Measurements from ENCODE around the gene FARP1.

The FARP1 gene

DNA sequence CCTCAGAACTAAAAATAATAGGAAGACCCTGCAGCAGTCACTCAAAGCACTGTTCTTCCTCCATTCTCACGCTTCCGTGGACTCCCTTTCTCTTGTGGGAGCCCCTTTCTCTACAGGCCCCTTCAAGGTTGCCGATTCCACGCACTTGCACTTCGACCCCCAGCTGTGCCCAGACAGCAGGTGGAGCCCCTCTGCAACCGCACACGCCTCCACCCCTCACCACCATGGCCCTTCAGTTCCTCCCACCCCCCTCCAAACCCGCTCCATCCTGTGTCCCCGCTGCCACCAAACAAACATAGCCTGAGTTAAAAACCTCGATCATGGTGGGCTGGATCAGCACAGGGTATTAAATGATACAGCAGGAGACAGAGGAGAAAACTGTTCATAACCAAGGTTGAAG is 331.4 kb downstream of the FARP1 start:
- no peak for DNase-seq

DNA sequence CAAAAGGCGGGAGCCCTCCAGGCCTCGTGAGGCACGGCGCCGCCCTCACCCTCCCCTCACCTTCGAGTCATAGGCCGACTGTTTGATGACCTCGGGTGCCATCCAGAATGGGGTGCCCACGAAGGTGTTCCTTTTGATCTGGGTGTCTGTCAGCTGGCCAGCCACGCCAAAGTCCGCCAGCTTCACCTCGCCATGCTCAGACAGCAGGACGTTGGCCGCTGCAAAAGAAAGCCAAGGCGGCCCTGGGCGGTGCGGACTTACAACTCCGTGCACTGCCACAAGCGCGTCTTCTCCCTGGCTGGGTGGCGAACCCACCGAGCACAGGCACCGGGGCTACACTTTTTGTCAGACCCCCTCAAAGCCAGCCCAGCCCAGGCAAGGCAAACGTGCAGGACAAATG is 331.9 kb downstream of the FARP1 start:
- DNase-seq = no peak

- DNase-seq = no peak
Measured at GRCh38 chr13:98475522-98475921, 332.6 kb downstream of the FARP1 start.

GRCh38 chr13:98476106-98476505 is 333.2 kb downstream of the FARP1 start:
- DNase-seq = no peak

DNA sequence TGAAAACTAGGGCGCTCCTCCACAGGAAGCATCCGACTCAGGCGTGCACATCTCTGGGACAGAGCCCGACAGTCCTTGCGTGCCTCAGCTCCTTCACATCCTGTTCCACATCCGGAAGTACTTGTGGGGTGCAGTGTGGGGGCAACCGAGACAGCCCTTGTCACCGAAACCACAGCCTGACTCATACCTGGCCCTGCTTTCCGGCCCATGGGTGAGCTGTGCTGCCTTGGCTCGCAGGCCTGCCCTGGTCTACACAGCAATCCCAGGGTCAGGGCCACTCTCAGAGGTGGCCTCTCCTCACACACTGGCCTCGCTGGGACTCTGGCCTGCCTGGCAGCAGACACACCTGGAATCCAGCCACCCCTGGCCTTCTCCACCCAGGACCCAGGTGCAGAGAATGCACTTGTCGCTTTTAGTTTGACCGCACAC is 333.7 kb downstream of the FARP1 start:
- DNase-seq = peak; percentile 71

DNA sequence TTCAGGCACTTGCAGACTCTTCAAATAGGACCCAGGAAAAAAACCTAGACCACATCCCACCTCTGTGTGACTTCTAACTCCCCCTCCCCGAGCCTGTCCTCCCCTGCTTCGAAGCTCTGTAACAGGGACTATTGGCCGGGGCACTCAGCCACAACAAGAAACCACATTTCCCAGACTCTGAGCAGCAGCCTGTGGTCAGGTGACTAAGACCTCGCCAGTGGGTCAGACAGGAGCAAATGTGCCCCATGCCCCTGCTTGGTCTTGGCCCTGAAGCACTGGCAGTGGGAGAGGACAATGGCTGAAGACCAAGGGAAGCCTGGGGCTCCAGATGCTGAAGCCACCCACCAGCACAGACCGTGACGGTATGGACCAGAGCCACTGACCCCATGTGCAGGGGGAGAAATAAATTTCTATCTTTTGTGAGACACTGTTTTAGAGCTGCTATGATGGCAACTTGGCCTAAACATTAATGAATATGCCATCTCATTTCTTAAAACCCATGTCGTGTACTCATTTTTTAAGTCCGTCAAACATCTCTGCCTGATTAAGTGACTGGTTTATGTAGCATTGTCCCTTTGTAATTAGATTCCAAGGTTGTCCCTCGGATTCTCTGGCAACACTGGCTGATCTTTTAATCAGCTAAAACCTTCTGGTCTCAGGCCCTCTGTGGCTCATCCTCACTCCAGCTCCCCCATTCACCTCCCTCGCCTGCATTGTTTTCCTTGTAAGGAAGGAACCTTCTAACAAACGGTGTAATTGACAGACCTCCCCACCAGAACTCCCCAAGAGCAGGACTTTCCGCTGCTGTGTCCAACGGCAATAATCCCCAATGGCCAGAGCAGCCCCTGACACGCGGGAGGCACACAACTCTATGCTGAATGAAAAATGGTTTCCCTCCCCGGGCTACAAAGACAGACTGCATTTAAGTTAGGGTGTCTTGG is 335.6 kb downstream of the FARP1 start:
- no peak for DNase-seq

DNA sequence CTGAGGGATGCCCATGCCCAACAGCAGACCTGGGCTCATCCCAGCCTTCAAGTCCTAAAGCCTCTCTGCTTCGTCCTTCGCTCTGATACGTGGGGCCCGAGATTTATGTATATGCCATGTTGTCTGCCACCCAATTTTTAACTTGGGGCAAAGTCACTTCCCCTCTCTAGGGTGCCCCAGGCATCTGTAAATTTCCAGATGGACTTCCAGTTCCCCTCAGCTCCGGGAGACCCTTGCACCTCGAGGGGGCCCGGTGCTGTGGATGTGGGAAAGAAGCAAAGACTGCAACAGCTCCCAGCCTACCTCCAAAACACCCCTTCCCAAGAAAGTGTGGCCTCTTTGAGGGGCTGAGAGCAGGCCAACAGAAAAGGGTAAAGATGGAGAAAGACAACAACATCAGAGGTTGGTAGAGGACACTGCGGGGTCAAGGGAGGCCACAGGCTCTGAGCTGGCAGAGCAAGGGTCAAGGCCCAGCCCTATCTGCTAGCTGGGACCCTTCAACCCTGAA is 336.7 kb downstream of the FARP1 start:
- DNase-seq = no peak

GRCh38 chr13:98480915-98481877 is 338.3 kb downstream of the FARP1 start:
- no peak for DNase-seq

GRCh38 chr13:98482476-98483444 is 339.9 kb downstream of the FARP1 start:
- no peak for DNase-seq

- DNase-seq = no peak
Measured at GRCh38 chr13:98483601-98484288, 340.9 kb downstream of the FARP1 start.

DNA sequence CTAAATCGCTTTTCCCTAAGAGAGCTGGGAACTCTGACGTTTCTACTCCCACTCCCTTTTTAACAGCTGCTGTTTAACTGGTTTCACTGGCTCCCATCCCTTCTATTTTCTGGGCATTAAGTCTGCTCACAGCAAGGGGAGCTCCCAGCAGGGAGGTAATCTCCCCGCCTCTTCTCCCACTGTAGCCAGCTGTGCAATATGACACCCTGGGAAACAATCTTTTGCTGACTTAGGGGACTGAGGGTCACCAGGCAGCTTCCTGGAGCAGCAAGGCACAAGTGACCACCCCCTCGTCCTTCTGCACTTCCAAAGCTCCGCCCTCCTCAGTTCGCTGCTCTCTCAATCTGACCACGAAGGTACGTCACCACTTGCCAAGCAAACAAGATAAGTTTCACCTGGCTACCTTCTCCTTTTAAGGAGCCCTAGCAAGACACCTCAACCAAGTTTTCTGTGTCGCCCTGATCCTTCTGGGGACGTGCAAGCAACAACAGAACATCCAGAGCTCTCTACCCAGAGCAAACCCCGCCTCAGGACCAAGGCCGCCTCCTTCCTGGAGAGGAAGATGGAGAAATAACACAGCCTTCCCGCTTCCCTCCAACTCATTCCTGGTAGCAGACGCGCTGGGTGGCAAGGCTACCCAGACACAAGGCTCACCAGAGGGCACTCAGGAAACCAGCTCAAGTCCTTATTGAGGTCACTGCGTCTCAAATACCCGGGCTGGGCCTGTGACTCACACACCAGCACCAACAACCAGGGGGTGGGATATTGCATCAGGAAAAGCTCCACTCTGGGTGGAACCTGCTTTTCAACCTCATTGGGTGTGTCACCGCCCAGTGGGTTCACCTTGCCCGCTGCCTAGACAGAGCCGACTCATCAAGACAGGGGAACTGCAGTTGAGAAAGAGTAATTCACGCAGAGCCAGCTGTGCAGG is 341.7 kb downstream of the FARP1 start:
- peak; percentile 72 for DNase-seq

DNA sequence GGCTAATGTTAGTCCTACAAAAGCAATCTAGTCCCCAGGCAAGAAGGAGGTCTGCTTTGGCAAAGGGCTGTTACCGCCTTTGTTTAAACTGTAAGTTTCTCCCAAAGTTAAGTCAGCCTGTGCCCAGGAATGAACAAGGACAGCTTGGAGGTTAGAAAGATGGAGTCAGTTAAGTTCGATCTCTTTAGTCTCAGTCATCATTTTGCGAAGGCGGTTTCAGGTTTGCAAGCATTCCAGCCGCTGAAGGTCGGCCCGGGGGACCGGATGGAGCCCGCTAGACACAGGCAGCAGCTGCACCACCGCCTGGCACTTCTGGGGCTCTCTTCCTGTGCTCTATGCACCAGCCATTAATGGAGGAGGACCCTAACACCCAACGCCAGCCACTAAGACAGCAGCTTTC is 342.7 kb downstream of the FARP1 start:
- no peak for DNase-seq

GRCh38 chr13:98486412-98486811 is 343.5 kb downstream of the FARP1 start:
- DNase-seq = no peak

DNA sequence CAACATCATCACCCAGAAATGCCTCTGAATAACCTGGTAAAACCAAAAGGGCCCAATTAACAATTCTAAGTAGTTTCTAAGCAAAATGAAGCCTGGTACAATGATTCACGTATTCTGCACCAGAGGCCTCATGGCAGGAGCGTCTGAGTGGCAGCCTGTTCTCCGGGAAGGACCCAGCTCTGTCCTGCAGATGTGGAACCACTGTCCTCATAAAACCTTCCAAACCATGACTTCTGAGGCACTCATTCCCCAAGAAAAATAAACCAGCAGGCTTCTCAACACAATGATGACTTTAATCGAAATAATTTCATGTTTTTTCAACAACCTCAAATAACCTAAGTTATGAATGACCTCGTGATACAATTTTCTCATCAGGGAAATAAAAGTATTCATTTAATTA is 344.1 kb downstream of the FARP1 start:
- DNase-seq = no peak

DNA sequence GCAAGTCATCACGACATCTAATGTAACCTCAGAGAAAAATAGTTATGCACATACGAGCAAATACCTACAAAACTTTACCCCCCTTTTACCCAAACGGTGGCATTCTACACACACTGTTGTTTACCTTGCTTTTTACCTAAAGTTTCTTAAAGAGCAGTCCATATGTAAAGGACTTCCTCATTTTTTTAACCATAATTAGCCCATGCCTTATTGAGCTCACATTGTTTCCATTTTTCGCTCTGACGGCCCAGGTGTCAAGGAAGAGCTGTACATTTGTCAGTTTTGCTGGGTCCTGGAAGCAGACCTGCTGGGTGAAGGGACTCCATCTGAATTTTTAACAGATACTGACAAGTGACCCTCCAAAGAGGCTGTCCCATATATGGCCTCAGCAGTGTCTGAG is 344.6 kb downstream of the FARP1 start:
- no peak for DNase-seq

DNA sequence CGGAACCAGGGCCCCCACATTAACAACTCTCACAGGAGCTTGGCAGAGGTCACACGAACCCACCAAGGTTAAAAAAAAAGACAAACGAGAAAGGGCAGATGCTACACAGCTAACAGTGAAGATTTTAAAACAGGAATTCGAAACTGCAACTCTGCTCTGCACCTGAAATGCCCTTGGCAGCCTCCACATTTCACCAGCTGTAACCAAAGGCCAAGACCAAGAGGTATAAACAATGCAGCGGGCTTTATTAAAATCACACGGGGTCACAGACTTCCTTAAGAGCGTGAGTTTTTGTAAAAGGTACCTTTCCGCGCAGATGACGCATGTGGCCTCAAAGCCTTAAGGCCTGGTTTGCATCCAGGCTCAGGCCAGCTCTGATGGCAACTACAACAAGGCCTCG is 345.8 kb downstream of the FARP1 start:
- no peak for DNase-seq

- no peak for DNase-seq
Measured at GRCh38 chr13:98489446-98490194, 346.7 kb downstream of the FARP1 start.

GRCh38 chr13:98490195-98490836 is 347.4 kb downstream of the FARP1 start:
- no peak for DNase-seq

GRCh38 chr13:98490866-98491265 is 348.0 kb downstream of the FARP1 start:
- DNase-seq = no peak
